ENCODE measurements around the gene PRG3. TPM values are rescaled to one million over a fixed set of nuclear protein-coding genes. Genes with fewer than 3 reads are reported as not detected.
A peak's percentile ranks its signal among the peaks of the same experiment; 100 is the strongest.
"Not testable (repeated sequence)": the region's sequence is repeated elsewhere in the genome, so short reads cannot be mapped to it uniquely, and the experiment has no call there.

Gene PRG3
- total RNA-seq, 2 donors from 2014 or later, result not detected

- no peak for DNase-seq (ENCODE audit: low spot score)
These were observed 42.8 kb downstream of the PRG3 start, which contains the start of gene P2RX3 for GRCh38 chr11:57338142-57338541. TSS of gene P2RX3 (plus strand) at chr11:57338352. CDS start at chr11:57338551, 199 bp downstream.

GRCh38 chr11:57336856-57337255, 44.1 kb downstream of the PRG3 start:
- H3K27ac ChIP-seq; DNase-seq (ENCODE audit: low spot score); H3K27me3 ChIP-seq; H3K9me3 ChIP-seq; H3K4me3 ChIP-seq: not testable (repeated sequence)
- peaks cover 0 to 16% of the 10 kb centered on the region in 2 donors for H3K4me1 ChIP-seq
- H3K36me3 ChIP-seq, result peaks cover 13% of the 10 kb centered on the region

More at GRCh38 chr11:57338142-57338541, 42.8 kb downstream of the PRG3 start, which contains the start of gene P2RX3:
- TF ChIP-seq CTCF (IDR thresholded peaks at IDR 0.05), result no peak
- H3K4me1 ChIP-seq, result peaks cover 0 to 16% of the 10 kb centered on the region in 2 donors
- H3K27ac ChIP-seq, result no peak within 1 kb of the TSS
- H3K9me3 ChIP-seq, result no peaks in the 10 kb centered on the region
- H3K36me3 ChIP-seq, result peaks cover under 1% of the 10 kb centered on the region
- no peaks in the 10 kb centered on the region for H3K27me3 ChIP-seq
- no peak within 1 kb of the TSS for H3K4me3 ChIP-seq

GRCh38 chr11:57336111-57336666, 44.8 kb downstream of the PRG3 start:
- peak overlapping the region; percentile 84 to 88 for H3K4me3 ChIP-seq
- no peak for DNase-seq (ENCODE audit: low spot score)
- no peaks in the 10 kb centered on the region for H3K9me3 ChIP-seq
- peaks cover 20% of the 10 kb centered on the region for H3K36me3 ChIP-seq
- H3K27me3 ChIP-seq, result no peaks in the 10 kb centered on the region
- no peak for TF ChIP-seq CTCF (IDR thresholded peaks at IDR 0.05)
- H3K27ac ChIP-seq, result peak overlapping the region; percentile 88 to 90
- peaks cover 0 to 16% of the 10 kb centered on the region in 2 donors for H3K4me1 ChIP-seq

DNA sequence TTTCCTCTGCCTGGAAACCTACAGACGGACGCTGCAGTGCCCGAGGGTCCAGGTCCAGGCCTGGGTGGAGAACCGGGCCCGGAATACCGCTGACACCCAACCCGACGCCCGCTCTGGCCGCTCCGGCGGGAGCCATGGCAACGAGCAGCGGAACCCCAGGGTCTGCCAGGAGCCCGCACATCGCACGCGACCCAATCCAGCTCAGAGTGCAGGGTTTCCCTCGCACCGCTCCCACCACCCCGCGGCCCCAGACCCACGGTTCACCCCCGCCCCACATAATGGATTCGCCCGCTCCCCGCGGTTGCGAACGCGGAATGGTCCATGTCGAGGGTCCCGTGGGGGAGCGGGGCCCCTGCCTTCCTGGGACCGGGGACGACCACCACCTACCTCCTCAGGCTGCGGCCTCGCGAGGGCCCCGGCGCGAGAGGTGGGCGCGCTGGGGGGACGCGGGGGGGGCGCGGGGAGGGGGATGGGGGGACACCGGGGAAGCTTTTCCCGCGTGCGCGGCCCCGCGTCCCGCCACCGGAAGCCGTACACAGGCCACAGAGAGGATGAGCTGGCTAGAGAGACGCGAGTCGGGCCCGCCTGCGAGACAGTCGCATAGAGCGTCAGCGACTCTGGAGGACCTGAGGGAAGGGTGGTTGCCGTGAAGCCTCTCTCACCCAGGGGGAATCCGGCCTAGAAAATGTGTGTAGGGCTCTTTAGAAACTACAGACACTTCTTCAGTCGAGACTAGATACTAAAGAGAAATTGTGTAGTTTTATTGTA, 45.4 kb downstream of the PRG3 start, which contains the start of gene SSRP1:
Gene SSRP1 (minus strand): TSS at position 550 of the 768 bp plus-strand sequence. CDS start 771 bp downstream, outside the sequence.
- Histone ChIP-seq H3K4me1 (peaks cover 0 to 16% of the 10 kb centered on the region in 2 donors), H3K27me3 (no peaks in the 10 kb centered on the region), H3K9me3 (no peaks in the 10 kb centered on the region), H3K27ac (peak within 1 kb of the TSS; percentile 88 to 90), H3K4me3 (peak within 1 kb of the TSS; percentile 84 to 88), H3K36me3 (peaks cover 26% of the 10 kb centered on the region)
- TF ChIP-seq CTCF (IDR thresholded peaks at IDR 0.05), result no peak
- DNase-seq (ENCODE audit: low spot score), result peak; percentile 89

DNA sequence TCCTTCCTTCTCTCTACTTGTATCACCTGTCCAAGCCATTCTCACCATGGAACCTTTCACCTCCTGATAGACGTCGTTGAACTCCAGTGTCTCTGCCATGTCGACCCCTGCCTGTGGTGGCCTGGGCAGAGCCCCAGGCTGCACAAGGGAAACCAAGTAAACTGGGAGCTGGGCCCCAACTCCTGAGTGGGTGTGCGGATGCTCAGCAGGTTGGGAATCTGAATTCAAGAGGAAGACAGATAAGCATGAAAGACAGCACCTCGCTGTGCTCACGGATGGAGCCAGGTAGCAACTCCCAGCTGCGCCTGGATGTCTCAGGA, 46.0 kb downstream of the PRG3 start:
- TF ChIP-seq CTCF (IDR thresholded peaks at IDR 0.05), result no peak
- Histone ChIP-seq H3K36me3 (peaks cover 32% of the 10 kb centered on the region), H3K9me3 (no peaks in the 10 kb centered on the region), H3K4me1 (peaks cover 0 to 16% of the 10 kb centered on the region in 2 donors), H3K27ac (peak overlapping the region; percentile 88 to 90), H3K27me3 (no peaks in the 10 kb centered on the region), H3K4me3 (peak overlapping the region; percentile 84 to 88)
- DNase-seq (ENCODE audit: low spot score), result no peak

- no peak overlapping the region for H3K4me3 ChIP-seq
- no peaks in the 10 kb centered on the region for H3K9me3 ChIP-seq
- H3K4me1 ChIP-seq, result peaks cover 0 to 16% of the 10 kb centered on the region in 2 donors
- peaks cover 51% of the 10 kb centered on the region for H3K36me3 ChIP-seq
- no peak overlapping the region for H3K27ac ChIP-seq
- H3K27me3 ChIP-seq, result no peaks in the 10 kb centered on the region
- TF ChIP-seq CTCF (IDR thresholded peaks at IDR 0.05), result no peak
- DNase-seq (ENCODE audit: low spot score), result no peak
These were observed 48.1 kb downstream of the PRG3 start for GRCh38 chr11:57332694-57333440.

Measured in right atrium auricular region (tissue), 2 donors.